ENCODE measurements around the gene AHDC1.

GRCh38 chr1:27648602-27649305, 44.8 kb upstream of the AHDC1 start:
- TF ChIP-seq CTCF (CRISPR knock-in tag; IDR thresholded peaks at IDR 0.05) (no peak), FOXO1 (CRISPR knock-in tag; IDR thresholded peaks at IDR 0.05) (no peak), TEF (CRISPR knock-in tag; IDR thresholded peaks at IDR 0.05) (no peak), USF2 (IDR thresholded peaks at IDR 0.05; ENCODE audit: low read depth, low read length) (no peak), USF2 (CRISPR knock-in tag; IDR thresholded peaks at IDR 0.05; ENCODE audit: borderline replicate concordance) (no peak), CAMTA2 (CRISPR knock-in tag; IDR thresholded peaks at IDR 0.05; ENCODE audit: borderline replicate concordance) (no peak), PLSCR1 (CRISPR knock-in tag; IDR thresholded peaks at IDR 0.05; ENCODE audit: borderline replicate concordance) (no peak)

Measured in HepG2 (cell line).